ENCODE results near the gene MUSK. TPM values are rescaled to one million over a fixed set of nuclear protein-coding genes. Genes with fewer than 3 reads are reported as not detected.
A peak's percentile ranks its signal among the peaks of the same experiment; 100 is the strongest.

The MUSK gene
- total and polyA plus RNA-seq, 2 of the 4 experiments (the other 2 are of a cell fraction) = 0.07 to 0.18 TPM

DNA sequence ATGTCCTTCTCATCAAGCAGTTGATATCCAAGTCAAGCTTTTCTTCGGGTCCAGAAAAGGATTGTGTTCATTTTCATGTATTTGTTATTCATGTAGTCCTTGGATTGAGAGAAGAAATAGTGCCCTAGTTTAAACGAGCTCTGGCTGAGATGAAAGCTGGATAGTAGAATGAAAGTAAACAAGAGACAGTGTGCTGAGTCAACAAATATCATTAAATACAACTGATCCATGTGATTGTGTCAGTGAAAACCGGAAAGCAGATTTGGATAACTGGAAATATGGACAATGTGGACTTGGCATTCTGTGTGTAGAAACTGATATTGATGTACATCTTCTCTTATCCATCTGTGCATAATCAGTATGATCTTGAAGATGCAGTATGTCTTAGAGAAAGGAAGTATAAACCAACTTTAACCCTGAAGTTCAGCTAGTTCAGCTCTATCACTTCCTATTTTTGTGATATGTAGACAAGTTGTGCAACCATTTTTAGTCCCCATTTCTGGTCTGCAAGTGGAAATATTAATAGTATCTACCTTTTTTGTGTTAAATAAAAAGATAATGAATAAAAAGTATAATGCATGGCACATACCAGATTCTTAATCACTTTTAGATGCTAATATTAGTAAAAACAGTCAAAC is 4.4 kb downstream of the MUSK start:
- no peaks in the 10 kb centered on the region for H3K79me1 ChIP-seq (ENCODE audit: low read depth in 1 of 2, low read length in 2 of 2)
- H4K91ac ChIP-seq (ENCODE audit: insufficient read depth, low read depth, low read length) = no peak overlapping the region
- H2AK9ac ChIP-seq (replicated peaks; ENCODE audit: low read depth, low read length, poor library complexity) = no peak overlapping the region
- no peaks in the 10 kb centered on the region for H3K36me3 ChIP-seq (ENCODE audit: control insufficient read depth, insufficient read depth, low read length)
- TF ChIP-seq MAFK (IDR thresholded peaks at IDR 0.05; ENCODE audit: low read depth, low read length) (peak; percentile 80), MAZ (IDR thresholded peaks at IDR 0.05; ENCODE audit: borderline replicate concordance, low read depth, low read length) (no peak)
- no peak overlapping the region for H3K14ac ChIP-seq (replicated peaks; ENCODE audit: low read depth, low read length)
- in situ Hi-C loops (cut with MboI; ENCODE audit: low sequenced_read_pairs) (no loop called here), dilution Hi-C loops (cut with HindIII; ENCODE audit: low sequenced_read_pairs, unreplicated experiment) (no loop called here), intact Hi-C loops (cut with micrococcal nuclease) (no loop called here)
- H2AFZ ChIP-seq (replicated peaks; ENCODE audit: low read length, poor library complexity) = no peak overlapping the region
- DNase-seq (no peak), ATAC-seq (ENCODE audit: low read depth) (no peak)
- no TSS peak for BruUV-seq (replicated peaks)
- no peak overlapping the region for H2BK120ac ChIP-seq (ENCODE audit: low read depth, low read length)
- H2BK5ac ChIP-seq (ENCODE audit: low read depth, low read length, poor library complexity, severe bottlenecking) = no peak overlapping the region
- CTCF ChIA-PET = no interaction called here
- no peaks in the 10 kb centered on the region for H4K20me1 ChIP-seq (ENCODE audit: insufficient read depth, low read length)
- H3K4ac ChIP-seq (ENCODE audit: low read depth, low read length) = no peak overlapping the region
- no peaks in the 10 kb centered on the region for H3K9me1 ChIP-seq (ENCODE audit: insufficient read depth, low read length)
- H2AK5ac ChIP-seq (ENCODE audit: low read depth, low read length) = no peak overlapping the region
- no peaks in the 10 kb centered on the region for H3K9me3 ChIP-seq (ENCODE audit: control insufficient read depth, insufficient read depth, low read length)
- no peak overlapping the region for H3K23ac ChIP-seq (ENCODE audit: low read depth, low read length)
- no peak overlapping the region for H4K8ac ChIP-seq (ENCODE audit: low read depth in 2 of 2, low read length in 2 of 2)
- peak overlapping the region; percentile 34; the same call in 1 of the 2 replicates for H2BK20ac ChIP-seq (ENCODE audit: low read depth, low read length)
- no peak overlapping the region for H3K56ac ChIP-seq (ENCODE audit: extremely low read depth, insufficient read depth, low read length)
- H3K18ac ChIP-seq (ENCODE audit: low read depth, low read length) = no peak overlapping the region
- no peaks in the 10 kb centered on the region for H3K4me1 ChIP-seq (ENCODE audit: control insufficient read depth, insufficient read depth, low read length)
- H3K4me3 ChIP-seq (ENCODE audit: insufficient read depth, low read depth, low read length) = no peak overlapping the region
- no peak overlapping the region for H4K5ac ChIP-seq (ENCODE audit: low read depth, low read length)
- WGBS, 2 experiments (ENCODE audit: extremely low coverage in 2 of 2, insufficient read length in 1 of 2) = no CpG with 5 or more reads among the region's 3 CpGs
- H3K27me3 ChIP-seq (ENCODE audit: control insufficient read depth, insufficient read depth, low read length) = no peaks in the 10 kb centered on the region
- H3K4me2 ChIP-seq (ENCODE audit: low read depth, low read length) = no peak overlapping the region
- no peak overlapping the region for H3K27ac ChIP-seq (ENCODE audit: insufficient read depth, low read length)
- no peak overlapping the region for H2BK15ac ChIP-seq (ENCODE audit: low read depth, low read length)
- POLR2A ChIA-PET (ENCODE audit: unreplicated experiment) = no interaction called here
- H3K9ac ChIP-seq (ENCODE audit: low read depth, low read length) = no peak overlapping the region

Data from IMR-90 (cell line).